CD8-positive, alpha-beta memory T cell (primary cell): ENCODE measurements around the gene TRIM43B. TPM values are rescaled to one million over a fixed set of nuclear protein-coding genes. Genes with fewer than 3 reads are reported as not detected.
"Not testable (repeated sequence)": the region's sequence is repeated elsewhere in the genome, so short reads cannot be mapped to it uniquely, and the experiment has no call there.

Experiments used
- CTCF ChIA-PET: fragments of 350-600 bp; sonication (Branson Sonifier 250); formaldehyde crosslinking; loops from one replicate; lab custom pipeline; 2021; ENCODE audit warnings: antibody characterized with exemption; lab: Charles Lee
- POLR2A ChIA-PET: fragments of 350-600 bp; sonication (Branson Sonifier 250); formaldehyde crosslinking; loops from one replicate; lab custom pipeline; 2021; ENCODE audit warnings: antibody characterized with exemption; lab: Charles Lee
- DNase-seq, 5 donors: peaks; one replicate each; pipeline versions ENCODE4 v3.0.0 to v3.0.0-alpha.2; 2020 to 2022; ENCODE audit warnings: mixed read lengths in 1 of 5
- H3K27ac ChIP-seq: one replicate; pipeline ENCODE4 v1.7.0; 2013; ENCODE audit warnings: low read depth, mild to moderate bottlenecking, low read length, moderate library complexity
- H3K27me3 ChIP-seq: 2 replicates; pipeline ENCODE4 v1.7.0; 2013; ENCODE audit warnings: low read length, mild to moderate bottlenecking; ENCODE audit not compliant: insufficient read depth, poor library complexity, severe bottlenecking
- H3K36me3 ChIP-seq: 2 replicates; pipeline ENCODE4 v1.7.0; 2013; ENCODE audit warnings: mild to moderate bottlenecking, low read length, moderate library complexity; ENCODE audit not compliant: insufficient read depth
- H3K4me1 ChIP-seq: 2 replicates; pipeline ENCODE4 v1.7.0; 2013; ENCODE audit warnings: mild to moderate bottlenecking, low read length, moderate library complexity; ENCODE audit not compliant: insufficient read depth
- H3K4me3 ChIP-seq: 2 replicates; pipeline ENCODE4 v1.7.0; 2013; ENCODE audit warnings: mild to moderate bottlenecking, low read length
- H3K9me3 ChIP-seq: 2 replicates; pipeline ENCODE4 v1.7.0; 2013; ENCODE audit warnings: mild to moderate bottlenecking, low read length
- H3K27ac Mint-ChIP-seq, 8 donors: one replicate each; pipeline ENCODE4 v1.8.0; 2020 to 2021; ENCODE audit warnings: mixed read lengths in 8 of 8, mild to moderate bottlenecking in 6 of 8, inconsistent platforms in 3 of 8, moderate library complexity in 3 of 8
- H3K27me3 Mint-ChIP-seq, 2 donors: one replicate each; pipeline ENCODE4 v1.8.0; 2020 to 2021; ENCODE audit warnings: mixed read lengths in 2 of 2, mild to moderate bottlenecking in 1 of 2, moderate library complexity in 1 of 2
- H3K36me3 Mint-ChIP-seq, 3 donors: one replicate each; pipeline ENCODE4 v1.8.0; 2020 to 2021; ENCODE audit warnings: mixed read lengths in 3 of 3, inconsistent platforms in 1 of 3, mild to moderate bottlenecking in 1 of 3
- H3K4me1 Mint-ChIP-seq, 3 donors: one replicate each; pipeline ENCODE4 v1.8.0; 2020 to 2021; ENCODE audit warnings: mixed read lengths in 3 of 3, inconsistent platforms in 1 of 3, mild to moderate bottlenecking in 1 of 3
- H3K4me3 Mint-ChIP-seq, 7 donors: one replicate each; pipeline ENCODE4 v1.8.0; 2020 to 2021; ENCODE audit warnings: mixed read lengths in 7 of 7, mild to moderate bottlenecking in 6 of 7, moderate library complexity in 4 of 7, inconsistent platforms in 2 of 7
- H3K9me3 Mint-ChIP-seq, 5 donors: one replicate each; pipeline ENCODE4 v1.8.0; 2020 to 2022; ENCODE audit warnings: mixed read lengths in 5 of 5, mild to moderate bottlenecking in 3 of 5, moderate library complexity in 2 of 5, inconsistent platforms in 1 of 5
- polyA plus RNA-seq: library from polyadenylated mRNA; unstranded; fragments of 300-500 nt; fragmentation: Illumina TruSeq; gene quantifications from one replicate; pipeline ENCODE4 v1.2.3, GENCODE V29; 2021
- total RNA-seq, 2 experiments: library from RNA; stranded (reverse); gene quantifications; one replicate each; pipeline ENCODE4 v1.2.3, GENCODE V29; 2021

Gene TRIM43B
- total and polyA plus RNA-seq, 3 experiments from 2014 or later = not detected

GRCh38 chr2:95445317-95445716, 39.2 kb downstream of the TRIM43B start:
- H3K4me3 ChIP-seq, H3K4me1 ChIP-seq, H3K36me3 Mint-ChIP-seq, H3K4me3 Mint-ChIP-seq, H3K36me3 ChIP-seq, H3K27me3 Mint-ChIP-seq, H3K27ac ChIP-seq, DNase-seq, CTCF ChIA-PET, H3K27ac Mint-ChIP-seq, H3K9me3 Mint-ChIP-seq, H3K27me3 ChIP-seq, H3K4me1 Mint-ChIP-seq, POLR2A ChIA-PET, H3K9me3 ChIP-seq: not testable (repeated sequence)

GRCh38 chr2:95442474-95443099, 42.0 kb downstream of the TRIM43B start:
- H3K36me3 Mint-ChIP-seq, H3K27me3 ChIP-seq, H3K4me3 Mint-ChIP-seq, H3K27me3 Mint-ChIP-seq, POLR2A ChIA-PET, DNase-seq, H3K27ac ChIP-seq, H3K27ac Mint-ChIP-seq, H3K36me3 ChIP-seq, H3K9me3 Mint-ChIP-seq, H3K4me3 ChIP-seq, CTCF ChIA-PET, H3K4me1 ChIP-seq, H3K4me1 Mint-ChIP-seq, H3K9me3 ChIP-seq: not testable (repeated sequence)

- H3K4me3 Mint-ChIP-seq, POLR2A ChIA-PET, H3K4me3 ChIP-seq, H3K4me1 ChIP-seq, CTCF ChIA-PET, H3K36me3 ChIP-seq, H3K27ac ChIP-seq, H3K27me3 ChIP-seq, H3K36me3 Mint-ChIP-seq, H3K27me3 Mint-ChIP-seq, DNase-seq, H3K27ac Mint-ChIP-seq, H3K9me3 ChIP-seq, H3K9me3 Mint-ChIP-seq, H3K4me1 Mint-ChIP-seq: not testable (repeated sequence)
These were observed 48.7 kb downstream of the TRIM43B start for GRCh38 chr2:95435872-95436209.

- H3K27ac ChIP-seq, H3K4me1 ChIP-seq, CTCF ChIA-PET, POLR2A ChIA-PET, H3K4me1 Mint-ChIP-seq, H3K4me3 ChIP-seq, H3K9me3 ChIP-seq, H3K4me3 Mint-ChIP-seq, DNase-seq, H3K27me3 ChIP-seq, H3K9me3 Mint-ChIP-seq, H3K36me3 ChIP-seq, H3K27ac Mint-ChIP-seq, H3K27me3 Mint-ChIP-seq, H3K36me3 Mint-ChIP-seq: not testable (repeated sequence)
These were observed 49.2 kb downstream of the TRIM43B start for GRCh38 chr2:95435162-95435871.

- H3K27ac Mint-ChIP-seq, H3K27ac ChIP-seq, H3K9me3 ChIP-seq, H3K4me3 Mint-ChIP-seq, POLR2A ChIA-PET, H3K27me3 Mint-ChIP-seq, H3K27me3 ChIP-seq, H3K36me3 Mint-ChIP-seq, H3K4me3 ChIP-seq, H3K4me1 ChIP-seq, H3K4me1 Mint-ChIP-seq, H3K9me3 Mint-ChIP-seq, DNase-seq, CTCF ChIA-PET, H3K36me3 ChIP-seq: not testable (repeated sequence)
These were observed 50.0 kb downstream of the TRIM43B start for GRCh38 chr2:95434507-95435076.

GRCh38 chr2:95433973-95434372, 50.6 kb downstream of the TRIM43B start:
- H3K4me1 ChIP-seq, H3K9me3 ChIP-seq, POLR2A ChIA-PET, H3K27me3 Mint-ChIP-seq, DNase-seq, H3K36me3 ChIP-seq, H3K9me3 Mint-ChIP-seq, H3K4me3 ChIP-seq, H3K36me3 Mint-ChIP-seq, H3K27me3 ChIP-seq, H3K27ac ChIP-seq, H3K4me1 Mint-ChIP-seq, H3K27ac Mint-ChIP-seq, H3K4me3 Mint-ChIP-seq, CTCF ChIA-PET: not testable (repeated sequence)

- H3K27ac Mint-ChIP-seq, H3K27me3 ChIP-seq, H3K4me3 ChIP-seq, POLR2A ChIA-PET, H3K4me1 Mint-ChIP-seq, H3K36me3 ChIP-seq, H3K9me3 ChIP-seq, H3K4me3 Mint-ChIP-seq, DNase-seq, CTCF ChIA-PET, H3K9me3 Mint-ChIP-seq, H3K4me1 ChIP-seq, H3K36me3 Mint-ChIP-seq, H3K27ac ChIP-seq, H3K27me3 Mint-ChIP-seq: not testable (repeated sequence)
These were observed 51.2 kb downstream of the TRIM43B start for GRCh38 chr2:95433373-95433772.

- DNase-seq, H3K4me3 ChIP-seq, CTCF ChIA-PET, H3K9me3 ChIP-seq, H3K4me3 Mint-ChIP-seq, POLR2A ChIA-PET, H3K27ac Mint-ChIP-seq, H3K27me3 ChIP-seq, H3K4me1 Mint-ChIP-seq, H3K4me1 ChIP-seq, H3K27ac ChIP-seq, H3K36me3 Mint-ChIP-seq, H3K36me3 ChIP-seq, H3K27me3 Mint-ChIP-seq, H3K9me3 Mint-ChIP-seq: not testable (repeated sequence)
These were observed 54.6 kb downstream of the TRIM43B start for GRCh38 chr2:95429748-95430467.
